Kidney glomerular epithelial cell (primary cell): ENCODE results near the gene PAPSS2.

Experiments
- DNase-seq: peaks from one replicate; lab custom pipeline; 2025; lab: John Stamatoyannopoulos, UW

Gene PAPSS2

GRCh38 chr10:87671139-87671815 lies 11.6 kb downstream of the PAPSS2 start:
- no peak for DNase-seq

- DNase-seq = no peak
Observed at GRCh38 chr10:87672551-87672950, 12.9 kb downstream of the PAPSS2 start.

GRCh38 chr10:87674943-87675342 lies 15.3 kb downstream of the PAPSS2 start:
- no peak for DNase-seq

GRCh38 chr10:87675396-87676376 lies 16.0 kb downstream of the PAPSS2 start:
- peak; percentile 56 for DNase-seq

- no peak for DNase-seq
Observed at GRCh38 chr10:87677595-87677994, 17.9 kb downstream of the PAPSS2 start.

- no peak for DNase-seq
Observed at GRCh38 chr10:87678302-87678701, 18.6 kb downstream of the PAPSS2 start.

GRCh38 chr10:87683356-87683755 lies 23.7 kb downstream of the PAPSS2 start:
- no peak for DNase-seq

- no peak for DNase-seq
Observed at GRCh38 chr10:87684001-87684638, 24.4 kb downstream of the PAPSS2 start.

GRCh38 chr10:87685832-87686574 lies 26.3 kb downstream of the PAPSS2 start:
- DNase-seq = no peak

- no peak for DNase-seq
Observed at GRCh38 chr10:87691506-87692070, 31.9 kb downstream of the PAPSS2 start.

- DNase-seq = no peak
Observed at GRCh38 chr10:87692956-87693484, 33.3 kb downstream of the PAPSS2 start.

GRCh38 chr10:87694011-87694794 lies 34.5 kb downstream of the PAPSS2 start:
- DNase-seq = no peak

- DNase-seq = no peak
Observed at GRCh38 chr10:87695074-87695473, 35.4 kb downstream of the PAPSS2 start.

GRCh38 chr10:87696922-87697745 lies 37.5 kb downstream of the PAPSS2 start:
- DNase-seq = no peak

- no peak for DNase-seq
Observed at GRCh38 chr10:87700031-87700796, 40.5 kb downstream of the PAPSS2 start.

GRCh38 chr10:87702260-87702972 lies 42.7 kb downstream of the PAPSS2 start:
- DNase-seq = no peak

- DNase-seq = no peak
Observed at GRCh38 chr10:87702973-87703294, 43.3 kb downstream of the PAPSS2 start.

- no peak for DNase-seq
Observed at GRCh38 chr10:87703771-87704170, 44.1 kb downstream of the PAPSS2 start.
